Endothelial cell of umbilical vein (primary cell): ENCODE data around the gene CTTNBP2NL. TPM values are rescaled to one million over a fixed set of nuclear protein-coding genes. Genes with fewer than 3 reads are reported as not detected.

ENCODE experiments used
- BruUV-seq: library from RNA; stranded (reverse); fragments of 400-500 nt; replicated peaks from 2 replicates; lab custom pipeline; 2021; lab: Mats Ljungman, UMichigan
- CTCF ChIA-PET: fragments of 300-600, 350-600 bp; sonication (Branson Sonifier 250); formaldehyde crosslinking; loops from one replicate; lab custom pipeline; 2021; ENCODE audit warnings: antibody characterized with exemption, inconsistent platforms; lab: Charles Lee
- POLR2A ChIA-PET: fragments of 300-600, 350-600 bp; sonication (Branson Sonifier 250); formaldehyde crosslinking; loops from one replicate; lab custom pipeline; 2021; ENCODE audit warnings: antibody characterized with exemption, inconsistent platforms; lab: Charles Lee
- DNase-seq: peaks from one replicate; pipeline ENCODE4 v3.0.0-alpha.2; 2011; ENCODE audit warnings: low read depth, low spot score
- FAIRE-seq: peaks from 2 replicates; lab custom pipeline; 2011; peaks lifted over from hg19 to GRCh38; lab: Jason Lieb, UNC
- H2AFZ ChIP-seq: 2 replicates; pipeline ENCODE4 v1.6.0; 2012; ENCODE audit warnings: low read depth, low read length, control low read depth, inconsistent platforms
- H3K27ac ChIP-seq: 2 replicates; pipeline ENCODE4 v1.5.1; 2011; ENCODE audit warnings: low read depth, mild to moderate bottlenecking, control low read depth, low read length, moderate library complexity; ENCODE audit not compliant: insufficient read depth
- H3K27me3 ChIP-seq, 2 experiments: 2 replicates each; pipeline versions ENCODE4 v1.6.0 to v1.6.1; 2011; ENCODE audit warnings: low read length in 2 of 2, mixed read lengths in 1 of 2; ENCODE audit not compliant: control insufficient read depth in 2 of 2, insufficient read depth in 2 of 2
- H3K36me3 ChIP-seq, 2 experiments: 2 replicates in 1 of 2; 3 replicates in 1 of 2; pipeline ENCODE4 v1.5.1; 2011; ENCODE audit warnings: low read length in 2 of 2, mild to moderate bottlenecking in 1 of 2, moderate library complexity in 1 of 2; ENCODE audit not compliant: control insufficient read depth in 2 of 2, insufficient read depth in 2 of 2; ENCODE audit errors: extremely low read depth in 1 of 2
- H3K4me1 ChIP-seq: 3 replicates; pipeline ENCODE4 v1.5.1; 2011; ENCODE audit warnings: mild to moderate bottlenecking, low read length; ENCODE audit not compliant: control insufficient read depth, insufficient read depth; ENCODE audit errors: extremely low read depth
- H3K4me2 ChIP-seq: 2 replicates; pipeline ENCODE4 v1.6.1; 2011; ENCODE audit warnings: low read length, control low read depth, mixed read lengths; ENCODE audit not compliant: insufficient read depth
- H3K4me3 ChIP-seq, 3 experiments: fragments of 200-600 bp in 1 of 3; sonication (generic), shearing (Covaris generic) in 1 of 3; replicated peaks in 1 of 3; 2 replicates each; pipeline ENCODE4 v1.5.1; 2011 to 2016; ENCODE audit warnings: control low read depth in 3 of 3, low read length in 3 of 3, mild to moderate bottlenecking in 2 of 3, inconsistent platforms in 1 of 3, low read depth in 1 of 3, moderate library complexity in 1 of 3; ENCODE audit not compliant: insufficient read depth in 1 of 3
- H3K79me2 ChIP-seq: 2 replicates; pipeline ENCODE4 v1.6.0; 2012; ENCODE audit warnings: low read length, inconsistent platforms; ENCODE audit not compliant: control insufficient read depth, insufficient read depth
- H3K9ac ChIP-seq: replicated peaks from 2 replicates; pipeline ENCODE3; 2011; ENCODE audit warnings: low read length, control low read depth; ENCODE audit not compliant: insufficient read depth; ENCODE audit errors: extremely low read depth
- H3K9me1 ChIP-seq: replicated peaks from 3 replicates; pipeline ENCODE4 v1.6.0; 2011; ENCODE audit warnings: mild to moderate bottlenecking, low read length; ENCODE audit not compliant: control insufficient read depth, insufficient read depth; ENCODE audit errors: extremely low read depth
- H3K9me3 ChIP-seq: replicated peaks from 2 replicates; pipeline ENCODE4 v1.5.1; 2012; ENCODE audit warnings: low read length, inconsistent platforms; ENCODE audit not compliant: control insufficient read depth, insufficient read depth
- H4K20me1 ChIP-seq: replicated peaks from 2 replicates; pipeline ENCODE3; 2011; ENCODE audit warnings: mild to moderate bottlenecking, low read length; ENCODE audit not compliant: control insufficient read depth, insufficient read depth; ENCODE audit errors: extremely low read depth
- EZH2 ChIP-seq: IDR thresholded peaks from 2 replicates; pipeline ENCODE4 v1.6.1; 2012; ENCODE audit warnings: borderline replicate concordance, low read depth, mild to moderate bottlenecking, moderate library complexity, low read length, inconsistent platforms; ENCODE audit not compliant: severe bottlenecking
- FOS ChIP-seq: IDR thresholded peaks from 2 replicates; pipeline ENCODE4 v1.6.1; 2011; ENCODE audit warnings: mild to moderate bottlenecking, low read length, moderate library complexity, borderline replicate concordance; ENCODE audit not compliant: insufficient read depth
- GATA2 ChIP-seq: IDR thresholded peaks from 2 replicates; pipeline ENCODE4 v1.7.0; 2011; ENCODE audit warnings: low read depth, mild to moderate bottlenecking, moderate library complexity, mixed read lengths, low read length; ENCODE audit not compliant: insufficient read length, insufficient read depth
- JUN ChIP-seq: IDR thresholded peaks from 2 replicates; pipeline ENCODE4 v1.6.1; 2011; ENCODE audit warnings: borderline replicate concordance, low read depth; ENCODE audit not compliant: insufficient read length, insufficient read depth
- MAX ChIP-seq: IDR thresholded peaks from 2 replicates; pipeline ENCODE4 v1.6.1; 2011; ENCODE audit not compliant: insufficient read depth, insufficient read length
- MYC ChIP-seq: IDR thresholded peaks from one replicate; pipeline ENCODE4 v1.6.1; 2011; ENCODE audit warnings: mild to moderate bottlenecking, low read depth, low read length
- POLR2A ChIP-seq: IDR thresholded peaks from 2 replicates; pipeline ENCODE4 v1.6.1; 2012; ENCODE audit warnings: low read depth, mild to moderate bottlenecking, control low read depth, low read length
- POLR2AphosphoS5 ChIP-seq: IDR thresholded peaks from 2 replicates; pipeline ENCODE4 v1.6.1; 2012; ENCODE audit warnings: low read depth, mild to moderate bottlenecking, control low read depth, low read length, moderate library complexity; ENCODE audit not compliant: insufficient read depth
- dilution Hi-C: fragments of 300-500 bp; cut with MboI; formaldehyde crosslinking; loops from one replicate; pipeline ENCODE4 v1.15.0; 2019; ENCODE audit warnings: low sequenced_read_pairs; ENCODE audit not compliant: extremely low pct_ligation_motif_present
- intact Hi-C: fragments of 100-400 bp; cut with micrococcal nuclease; formaldehyde crosslinking; loops from one replicate; pipeline ENCODE4 v1.10.0; 2022
- polyA plus RNA-seq, 4 experiments: library from polyadenylated mRNA; depleted of rRNA in 3 of 4; stranded (reverse) in 3 of 4; unstranded in 1 of 4; fragments of >200 nt; gene quantifications; 2 replicates each; pipeline versions ENCODE4 v1.2.1 to v1.2.3, GENCODE V29; 2011 to 2012; ENCODE audit warnings: missing spikeins in 1 of 4
- total RNA-seq: library from RNA; stranded (reverse); gene quantifications from 2 replicates; pipeline ENCODE4 v1.2.3, GENCODE V29; 2021
- TF ChIP-seq, protein P1 (sequence below), 2 donors: IDR thresholded peaks; 1 replicate in 1 of 2; 2 replicates in 1 of 2; pipeline ENCODE4 v1.5.1; 2011; ENCODE audit warnings: low read length in 2 of 2, mild to moderate bottlenecking in 2 of 2, moderate library complexity in 2 of 2, control low read depth in 1 of 2, inconsistent platforms in 1 of 2, low read depth in 1 of 2; ENCODE audit not compliant: insufficient read depth in 1 of 2; ENCODE audit errors: extremely low read depth in 1 of 2

The CTTNBP2NL gene
- total and polyA plus RNA-seq, 2 donors (not counting 3 experiments of a cell fraction or from before 2014, with no cell fraction given), result 21.5 to 94.4 TPM

GRCh38 chr1:112508278-112509004 lies 112.4 kb downstream of the CTTNBP2NL start, which contains the start of gene WNT2B:
WNT2B (plus strand) TSS chr1:112508965; CDS start chr1:112509263, 298 bp downstream.
- no TSS peak for BruUV-seq
- Histone ChIP-seq H3K27me3 (peaks cover 9% of the 10 kb centered on the region in 2 experiments), H3K9me3 (no peaks in the 10 kb centered on the region), H3K4me1 (peaks cover 8% of the 10 kb centered on the region), H3K9ac (no peak within 1 kb of the TSS), H3K79me2 (no peaks in the 10 kb centered on the region), H4K20me1 (no peaks in the 10 kb centered on the region), H3K4me3 (peak within 1 kb of the TSS; percentile 3 to 44 (median 26)), H3K4me2 (peak within 1 kb of the TSS; percentile 16), H3K36me3 (no peaks in the 10 kb centered on the region), H2AFZ (peak within 1 kb of the TSS; percentile 60), H3K27ac (no peak within 1 kb of the TSS), H3K9me1 (no peaks in the 10 kb centered on the region)
- ChIA-PET CTCF (interaction anchor here (1.0 to 1.7 kb wide), 4 partner anchors 15 to 34 kb away, joined by 3 to 8 read pairs (median 4); no protein-coding TSS in a partner anchor), POLR2A (no interaction called here)
- DNase-seq (peak; percentile 12), FAIRE-seq (no peak)
- dilution Hi-C loops, result no loop called here
- intact Hi-C loops, result no loop called here
- TF ChIP-seq POLR2AphosphoS5 (no peak), JUN (no peak), MAX (no peak), EZH2 (no peak), FOS (no peak), MYC (no peak), GATA2 (no peak), POLR2A (no peak)
- TF ChIP-seq, protein P1, sequence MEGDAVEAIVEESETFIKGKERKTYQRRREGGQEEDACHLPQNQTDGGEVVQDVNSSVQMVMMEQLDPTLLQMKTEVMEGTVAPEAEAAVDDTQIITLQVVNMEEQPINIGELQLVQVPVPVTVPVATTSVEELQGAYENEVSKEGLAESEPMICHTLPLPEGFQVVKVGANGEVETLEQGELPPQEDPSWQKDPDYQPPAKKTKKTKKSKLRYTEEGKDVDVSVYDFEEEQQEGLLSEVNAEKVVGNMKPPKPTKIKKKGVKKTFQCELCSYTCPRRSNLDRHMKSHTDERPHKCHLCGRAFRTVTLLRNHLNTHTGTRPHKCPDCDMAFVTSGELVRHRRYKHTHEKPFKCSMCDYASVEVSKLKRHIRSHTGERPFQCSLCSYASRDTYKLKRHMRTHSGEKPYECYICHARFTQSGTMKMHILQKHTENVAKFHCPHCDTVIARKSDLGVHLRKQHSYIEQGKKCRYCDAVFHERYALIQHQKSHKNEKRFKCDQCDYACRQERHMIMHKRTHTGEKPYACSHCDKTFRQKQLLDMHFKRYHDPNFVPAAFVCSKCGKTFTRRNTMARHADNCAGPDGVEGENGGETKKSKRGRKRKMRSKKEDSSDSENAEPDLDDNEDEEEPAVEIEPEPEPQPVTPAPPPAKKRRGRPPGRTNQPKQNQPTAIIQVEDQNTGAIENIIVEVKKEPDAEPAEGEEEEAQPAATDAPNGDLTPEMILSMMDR (IDR thresholded peaks at IDR 0.05; ENCODE audit: extremely low read depth in 1 of 2, insufficient read depth in 1 of 2, low read depth in 1 of 2, low read length in 2 of 2), result no peak
